GM23338 (cell line): Measurements from ENCODE around the gene TMEM53.

Source experiments
- CREB1 ChIP-seq: fragments of 250-450 bp; sonication (Bioruptor Pico); IDR thresholded peaks from 2 replicates; pipeline ENCODE4 v1.5.0; 2020; ENCODE audit warnings: low read depth, mild to moderate bottlenecking, moderate library complexity
- CTCF ChIP-seq, 2 experiments: fragments of 200-600 bp in 1 of 2; sonication (generic) in 1 of 2; conservative IDR thresholded peaks; 2 replicates each; pipeline versions ENCODE4 v1.5.1 to v1.6.1; 2016 to 2017; ENCODE audit warnings: antibody characterized with exemption in 2 of 2, low read depth in 2 of 2, mild to moderate bottlenecking in 2 of 2, moderate library complexity in 1 of 2
- EZH2 ChIP-seq: fragments of 200-600 bp; sonication (generic); IDR thresholded peaks from one replicate; pipeline ENCODE4 v1.8.0; 2017; ENCODE audit warnings: antibody characterized with exemption, mild to moderate bottlenecking, low read depth; ENCODE audit not compliant: unreplicated experiment
- EZH2phosphoT487 ChIP-seq: fragments of 200-600 bp; sonication (generic); IDR thresholded peaks from one replicate; pipeline ENCODE4 v1.8.1; 2018; ENCODE audit warnings: antibody characterized with exemption; ENCODE audit not compliant: unreplicated experiment
- JUNB ChIP-seq: IDR thresholded peaks from one replicate; pipeline ENCODE4 v1.6.1; 2016; ENCODE audit warnings: antibody characterized with exemption; ENCODE audit not compliant: unreplicated experiment
- NANOG ChIP-seq: IDR thresholded peaks from 2 replicates; pipeline ENCODE4 v1.6.1; 2016; ENCODE audit warnings: antibody characterized with exemption, borderline replicate concordance
- POLR2AphosphoS5 ChIP-seq: IDR thresholded peaks from 2 replicates; pipeline ENCODE4 v1.6.1; 2016; ENCODE audit warnings: antibody characterized with exemption, low read depth
- STAT1 ChIP-seq: IDR thresholded peaks from one replicate; pipeline ENCODE4 v1.6.1; 2016; ENCODE audit warnings: antibody characterized with exemption; ENCODE audit not compliant: unreplicated experiment
- ZNF114 ChIP-seq: fragments of 250-450 bp; sonication (Bioruptor Pico); IDR thresholded peaks from 2 replicates; pipeline ENCODE4 v1.5.0; 2020; ENCODE audit warnings: mild to moderate bottlenecking, moderate library complexity
- ZNF331 ChIP-seq: fragments of 250-450 bp; sonication (Bioruptor Pico); IDR thresholded peaks from 2 replicates; pipeline ENCODE4 v1.5.0; 2020; ENCODE audit warnings: low read depth, mild to moderate bottlenecking, moderate library complexity
- TF ChIP-seq, protein P1 (sequence below): IDR thresholded peaks from one replicate; pipeline ENCODE4 v1.6.1; 2018; ENCODE audit warnings: antibody characterized with exemption; ENCODE audit not compliant: unreplicated experiment

GRCh38 chr1:44605914-44606615 lies 68.2 kb downstream of the TMEM53 start:
- TF ChIP-seq CTCF (conservative IDR thresholded peaks at IDR 0.05; ENCODE audit: low read depth in 2 of 2) (no peak), ZNF331 (CRISPR knock-in tag) (no peak), POLR2AphosphoS5 (no peak), EZH2 (no peak), EZH2phosphoT487 (no peak), CREB1 (CRISPR knock-in tag) (no peak), NANOG (no peak), ZNF114 (CRISPR knock-in tag) (no peak), JUNB (no peak), STAT1 (no peak)
- TF ChIP-seq, protein P1, sequence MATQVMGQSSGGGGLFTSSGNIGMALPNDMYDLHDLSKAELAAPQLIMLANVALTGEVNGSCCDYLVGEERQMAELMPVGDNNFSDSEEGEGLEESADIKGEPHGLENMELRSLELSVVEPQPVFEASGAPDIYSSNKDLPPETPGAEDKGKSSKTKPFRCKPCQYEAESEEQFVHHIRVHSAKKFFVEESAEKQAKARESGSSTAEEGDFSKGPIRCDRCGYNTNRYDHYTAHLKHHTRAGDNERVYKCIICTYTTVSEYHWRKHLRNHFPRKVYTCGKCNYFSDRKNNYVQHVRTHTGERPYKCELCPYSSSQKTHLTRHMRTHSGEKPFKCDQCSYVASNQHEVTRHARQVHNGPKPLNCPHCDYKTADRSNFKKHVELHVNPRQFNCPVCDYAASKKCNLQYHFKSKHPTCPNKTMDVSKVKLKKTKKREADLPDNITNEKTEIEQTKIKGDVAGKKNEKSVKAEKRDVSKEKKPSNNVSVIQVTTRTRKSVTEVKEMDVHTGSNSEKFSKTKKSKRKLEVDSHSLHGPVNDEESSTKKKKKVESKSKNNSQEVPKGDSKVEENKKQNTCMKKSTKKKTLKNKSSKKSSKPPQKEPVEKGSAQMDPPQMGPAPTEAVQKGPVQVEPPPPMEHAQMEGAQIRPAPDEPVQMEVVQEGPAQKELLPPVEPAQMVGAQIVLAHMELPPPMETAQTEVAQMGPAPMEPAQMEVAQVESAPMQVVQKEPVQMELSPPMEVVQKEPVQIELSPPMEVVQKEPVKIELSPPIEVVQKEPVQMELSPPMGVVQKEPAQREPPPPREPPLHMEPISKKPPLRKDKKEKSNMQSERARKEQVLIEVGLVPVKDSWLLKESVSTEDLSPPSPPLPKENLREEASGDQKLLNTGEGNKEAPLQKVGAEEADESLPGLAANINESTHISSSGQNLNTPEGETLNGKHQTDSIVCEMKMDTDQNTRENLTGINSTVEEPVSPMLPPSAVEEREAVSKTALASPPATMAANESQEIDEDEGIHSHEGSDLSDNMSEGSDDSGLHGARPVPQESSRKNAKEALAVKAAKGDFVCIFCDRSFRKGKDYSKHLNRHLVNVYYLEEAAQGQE, result no peak
